Inferior parietal cortex (tissue), 1 donor: ENCODE data around the gene FBXO17.
"Not testable (repeated sequence)": the region's sequence is repeated elsewhere in the genome, so short reads cannot be mapped to it uniquely, and the experiment has no call there.

Source experiments
- DNase-seq: peaks from one replicate; pipeline ENCODE4 v3.0.0-alpha.2; 2016; ENCODE audit errors: extremely low spot score

The FBXO17 gene

GRCh38 chr19:38980583-38981374 is 5.2 kb upstream of the FBXO17 start:
- no peak for DNase-seq

- DNase-seq, result no peak
Observed at GRCh38 chr19:38979812-38980211, 4.3 kb upstream of the FBXO17 start.

- DNase-seq, result no peak
Observed at GRCh38 chr19:38978326-38978689, 2.8 kb upstream of the FBXO17 start.

- DNase-seq, result no peak
Observed at GRCh38 chr19:38977445-38978325, 2.1 kb upstream of the FBXO17 start.

- no peak for DNase-seq
Observed at GRCh38 chr19:38975861-38976271, 324 bp upstream of the FBXO17 start.

- no peak for DNase-seq
Observed at GRCh38 chr19:38974624-38975213, 823 bp downstream of the FBXO17 start.

- DNase-seq, result no peak
Observed at GRCh38 chr19:38971672-38972071, 3.9 kb downstream of the FBXO17 start.

GRCh38 chr19:38970664-38971532 is 4.6 kb downstream of the FBXO17 start:
- DNase-seq, result no peak

GRCh38 chr19:38966149-38966548 is 9.4 kb downstream of the FBXO17 start:
- not testable (repeated sequence) for DNase-seq

- no peak for DNase-seq
Observed at GRCh38 chr19:38964738-38965137, 10.8 kb downstream of the FBXO17 start.

GRCh38 chr19:38959618-38960017 is 15.9 kb downstream of the FBXO17 start:
- no peak for DNase-seq

- DNase-seq, result no peak
Observed at GRCh38 chr19:38958301-38958700, 17.2 kb downstream of the FBXO17 start.

- no peak for DNase-seq
Observed at GRCh38 chr19:38956264-38956663, 19.3 kb downstream of the FBXO17 start.

- DNase-seq, result no peak
Observed at GRCh38 chr19:38953677-38954076, 21.9 kb downstream of the FBXO17 start.

GRCh38 chr19:38952395-38953165 is 23.0 kb downstream of the FBXO17 start:
- DNase-seq, result peak; percentile 49

- no peak for DNase-seq
Observed at GRCh38 chr19:38951187-38951586, 24.4 kb downstream of the FBXO17 start.

- DNase-seq, result peak; percentile 53
Observed at GRCh38 chr19:38949580-38950367, 25.8 kb downstream of the FBXO17 start.

GRCh38 chr19:38946229-38947010 is 29.1 kb downstream of the FBXO17 start:
- DNase-seq, result no peak

- no peak for DNase-seq
Observed at GRCh38 chr19:38945562-38946228, 29.8 kb downstream of the FBXO17 start.
